ENCODE measurements around the gene B3GAT1. TPM values are rescaled to one million over a fixed set of nuclear protein-coding genes. Genes with fewer than 3 reads are reported as not detected.

B3GAT1 gene
- total RNA-seq, 1 donor from 2014 or later, result 0.74 TPM

GRCh38 chr11:134416726-134417125 lies 4.7 kb upstream of the B3GAT1 start:
- Histone ChIP-seq H3K27ac (no peak overlapping the region), H3K4me1 (peaks cover 10% of the 10 kb centered on the region), H3K36me3 (no peaks in the 10 kb centered on the region), H3K9me3 (no peaks in the 10 kb centered on the region), H3K27me3 (peaks cover 3% of the 10 kb centered on the region), H3K4me3 (no peak overlapping the region)
- intact Hi-C loops (cut with DNase I), result no loop called here
- no peak for DNase-seq (ENCODE audit: extremely low spot score in 2 of 2)
- TF ChIP-seq POLR2A (IDR thresholded peaks at IDR 0.05) (no peak), POLR2AphosphoS5 (IDR thresholded peaks at IDR 0.05; ENCODE audit: insufficient read depth in 1 of 2, low read depth in 1 of 2) (no peak), CTCF (IDR thresholded peaks at IDR 0.05) (no peak)

GRCh38 chr11:134414766-134415765 lies 3.0 kb upstream of the B3GAT1 start:
- peaks cover 9% of the 10 kb centered on the region for H3K27me3 ChIP-seq

GRCh38 chr11:134413826-134414731 lies 2.0 kb upstream of the B3GAT1 start:
- Histone ChIP-seq H3K27me3 (peaks cover 9% of the 10 kb centered on the region), H3K36me3 (no peaks in the 10 kb centered on the region), H3K4me3 (no peak overlapping the region), H3K27ac (no peak overlapping the region), H3K4me1 (peaks cover 17% of the 10 kb centered on the region), H3K9me3 (no peaks in the 10 kb centered on the region)
- no peak for DNase-seq (ENCODE audit: extremely low spot score in 2 of 2)
- TF ChIP-seq POLR2AphosphoS5 (IDR thresholded peaks at IDR 0.05; ENCODE audit: insufficient read depth in 1 of 2, low read depth in 1 of 2), result no peak
- TF ChIP-seq CTCF (IDR thresholded peaks at IDR 0.05), result no peak
- no peak for TF ChIP-seq POLR2A (IDR thresholded peaks at IDR 0.05)
- intact Hi-C loops (cut with DNase I), result no loop called here

More at GRCh38 chr11:134414766-134415765, 3.0 kb upstream of the B3GAT1 start:
- TF ChIP-seq POLR2A (IDR thresholded peaks at IDR 0.05) (no peak), POLR2AphosphoS5 (IDR thresholded peaks at IDR 0.05; ENCODE audit: insufficient read depth in 1 of 2, low read depth in 1 of 2) (no peak), CTCF (IDR thresholded peaks at IDR 0.05) (no peak)
- Histone ChIP-seq H3K4me3 (no peak overlapping the region), H3K36me3 (no peaks in the 10 kb centered on the region), H3K9me3 (no peaks in the 10 kb centered on the region), H3K27ac (no peak overlapping the region), H3K4me1 (peaks cover 17% of the 10 kb centered on the region)
- DNase-seq (ENCODE audit: extremely low spot score in 2 of 2), result no peak
- intact Hi-C loops (cut with DNase I), result no loop called here

- intact Hi-C loops (cut with DNase I), result no loop called here
- no peaks in the 10 kb centered on the region for H3K36me3 ChIP-seq
- H3K27ac ChIP-seq, result no peak overlapping the region
- no peak for TF ChIP-seq POLR2AphosphoS5 (IDR thresholded peaks at IDR 0.05; ENCODE audit: insufficient read depth in 1 of 2, low read depth in 1 of 2)
- no peak for TF ChIP-seq CTCF (IDR thresholded peaks at IDR 0.05)
- no peak for TF ChIP-seq POLR2A (IDR thresholded peaks at IDR 0.05)
- DNase-seq (ENCODE audit: extremely low spot score in 2 of 2), result no peak
- peak overlapping the region; percentile 37 to 52 for H3K4me3 ChIP-seq
- H3K27me3 ChIP-seq, result peaks cover 9% of the 10 kb centered on the region
- H3K9me3 ChIP-seq, result no peaks in the 10 kb centered on the region
- peaks cover 17% of the 10 kb centered on the region for H3K4me1 ChIP-seq
Measured at GRCh38 chr11:134413043-134413825, 1.2 kb upstream of the B3GAT1 start.
